HG03521 (cell line): ENCODE measurements around the gene NUP210.

ENCODE experiments used
- ATAC-seq: cut with Tn5 transposase; IDR thresholded peaks from one replicate; pipeline ENCODE4 v1.9.1; 2021; ENCODE audit warnings: mild to moderate bottlenecking, moderate library complexity; ENCODE audit not compliant: unreplicated experiment

NUP210 gene

GRCh38 chr3:13377021-13377420 is 43.1 kb downstream of the NUP210 start:
- ATAC-seq, result no peak

GRCh38 chr3:13376091-13376490 is 44.0 kb downstream of the NUP210 start:
- no peak for ATAC-seq

GRCh38 chr3:13375464-13375863 is 44.7 kb downstream of the NUP210 start:
- no peak for ATAC-seq

- no peak for ATAC-seq
These were observed 46.0 kb downstream of the NUP210 start for GRCh38 chr3:13373975-13374586.

GRCh38 chr3:13372656-13373055 is 47.5 kb downstream of the NUP210 start:
- ATAC-seq, result no peak

- no peak for ATAC-seq
These were observed 48.0 kb downstream of the NUP210 start for GRCh38 chr3:13372126-13372525.

- no peak for ATAC-seq
These were observed 48.7 kb downstream of the NUP210 start for GRCh38 chr3:13371100-13372075.

GRCh38 chr3:13370609-13371008 is 49.5 kb downstream of the NUP210 start:
- ATAC-seq, result no peak

- no peak for ATAC-seq
These were observed 50.1 kb downstream of the NUP210 start for GRCh38 chr3:13370055-13370454.

GRCh38 chr3:13368834-13369233 is 51.3 kb downstream of the NUP210 start:
- no peak for ATAC-seq

- ATAC-seq, result no peak
These were observed 52.4 kb downstream of the NUP210 start for GRCh38 chr3:13367728-13368127.

- no peak for ATAC-seq
These were observed 54.4 kb downstream of the NUP210 start for GRCh38 chr3:13365390-13366379.

GRCh38 chr3:13364602-13365271 is 55.4 kb downstream of the NUP210 start:
- no peak for ATAC-seq

- ATAC-seq, result no peak
These were observed 57.6 kb downstream of the NUP210 start for GRCh38 chr3:13362551-13362950.

GRCh38 chr3:13359916-13360315 is 60.2 kb downstream of the NUP210 start:
- ATAC-seq, result no peak

- ATAC-seq, result no peak
These were observed 61.5 kb downstream of the NUP210 start for GRCh38 chr3:13358643-13359042.

- no peak for ATAC-seq
These were observed 62.1 kb downstream of the NUP210 start for GRCh38 chr3:13358051-13358450.

GRCh38 chr3:13357074-13357473 is 63.0 kb downstream of the NUP210 start:
- ATAC-seq, result no peak

- no peak for ATAC-seq
These were observed 66.1 kb downstream of the NUP210 start for GRCh38 chr3:13353936-13354542.

- no peak for ATAC-seq
These were observed 66.6 kb downstream of the NUP210 start for GRCh38 chr3:13353506-13353905.
